Stomach (tissue), 4 donors: ENCODE results near the gene GALNT18.

Experiments
- EP300 ChIP-seq: sonication (generic); formaldehyde crosslinking; IDR thresholded peaks from one replicate; pipeline ENCODE4 v1.6.1; 2017; ENCODE audit warnings: antibody characterized with exemption
- POLR2A ChIP-seq, 4 donors: fragments of 450-650 bp; IDR thresholded peaks; one replicate each; pipeline ENCODE4 v1.6.1; 2016; ENCODE audit warnings: antibody characterized with exemption in 4 of 4, control low read depth in 2 of 4, mild to moderate bottlenecking in 1 of 4, moderate library complexity in 1 of 4
- POLR2AphosphoS5 ChIP-seq, 3 donors: sonication (generic); formaldehyde crosslinking; IDR thresholded peaks; one replicate each; pipeline ENCODE4 v1.6.1; 2016; ENCODE audit warnings: antibody characterized with exemption in 3 of 3
- TF ChIP-seq, protein P1 (sequence below), 7 experiments: fragments of 450-650 bp in 4 of 7; fragments of 200-600 bp in 3 of 7; sonication (generic) in 3 of 7; IDR thresholded peaks; one replicate each; pipeline ENCODE4 v1.5.1; 2016 to 2019; ENCODE audit warnings: antibody characterized with exemption in 7 of 7, control low read depth in 2 of 7, mild to moderate bottlenecking in 1 of 7

DNA sequence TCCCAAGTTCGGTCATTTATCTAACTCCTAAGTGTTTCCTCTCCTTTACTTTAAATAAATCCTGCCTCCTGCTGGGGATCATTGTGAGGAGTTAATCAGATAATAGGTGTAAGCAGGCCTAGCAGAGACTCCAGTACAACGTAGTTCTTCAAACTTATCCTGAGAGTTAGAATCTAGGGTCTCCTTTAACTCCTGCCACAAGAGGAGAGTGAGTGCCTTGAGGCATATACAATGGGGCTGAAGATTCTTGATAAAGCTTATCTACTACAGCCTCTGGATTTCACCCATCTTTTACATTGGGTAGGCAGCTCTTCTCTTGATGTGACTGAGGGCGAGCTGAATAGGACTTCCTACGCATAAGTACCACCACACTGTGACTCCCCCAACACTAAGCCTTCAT, 3.1 kb upstream of the GALNT18 start:
- TF ChIP-seq, protein P1, sequence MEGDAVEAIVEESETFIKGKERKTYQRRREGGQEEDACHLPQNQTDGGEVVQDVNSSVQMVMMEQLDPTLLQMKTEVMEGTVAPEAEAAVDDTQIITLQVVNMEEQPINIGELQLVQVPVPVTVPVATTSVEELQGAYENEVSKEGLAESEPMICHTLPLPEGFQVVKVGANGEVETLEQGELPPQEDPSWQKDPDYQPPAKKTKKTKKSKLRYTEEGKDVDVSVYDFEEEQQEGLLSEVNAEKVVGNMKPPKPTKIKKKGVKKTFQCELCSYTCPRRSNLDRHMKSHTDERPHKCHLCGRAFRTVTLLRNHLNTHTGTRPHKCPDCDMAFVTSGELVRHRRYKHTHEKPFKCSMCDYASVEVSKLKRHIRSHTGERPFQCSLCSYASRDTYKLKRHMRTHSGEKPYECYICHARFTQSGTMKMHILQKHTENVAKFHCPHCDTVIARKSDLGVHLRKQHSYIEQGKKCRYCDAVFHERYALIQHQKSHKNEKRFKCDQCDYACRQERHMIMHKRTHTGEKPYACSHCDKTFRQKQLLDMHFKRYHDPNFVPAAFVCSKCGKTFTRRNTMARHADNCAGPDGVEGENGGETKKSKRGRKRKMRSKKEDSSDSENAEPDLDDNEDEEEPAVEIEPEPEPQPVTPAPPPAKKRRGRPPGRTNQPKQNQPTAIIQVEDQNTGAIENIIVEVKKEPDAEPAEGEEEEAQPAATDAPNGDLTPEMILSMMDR (IDR thresholded peaks at IDR 0.05), result no peak
- no peak for TF ChIP-seq EP300
- no peak for TF ChIP-seq POLR2A (IDR thresholded peaks at IDR 0.05)
- TF ChIP-seq POLR2AphosphoS5 (IDR thresholded peaks at IDR 0.05), result no peak
